ENCODE results near the gene STRA6. TPM values are rescaled to one million over a fixed set of nuclear protein-coding genes. Genes with fewer than 3 reads are reported as not detected.

STRA6 gene
- total RNA-seq, 4 donors from 2014 or later, result 0.13 to 0.83 (median 0.47) TPM

GRCh38 chr15:74175271-74176191, 27.1 kb downstream of the STRA6 start:
- H3K4me1 ChIP-seq, result peaks cover 60 to 100% (median 91%) of the 10 kb centered on the region in 4 donors
- intact Hi-C loops (cut with DNase I), result no loop called here
- H3K36me3 ChIP-seq, result peaks cover 0 to 10% (median 5%) of the 10 kb centered on the region in 4 donors
- TF ChIP-seq POLR2AphosphoS5 (IDR thresholded peaks at IDR 0.05), result no peak
- peak overlapping the region in 3 of 4 donors; percentile 22 to 80 (median 79) for H3K27ac ChIP-seq (replicated peaks in 1 of 4)
- no peaks in the 10 kb centered on the region for H3K27me3 ChIP-seq
- no peaks in the 10 kb centered on the region for H3K9me3 ChIP-seq
- DNase-seq (ENCODE audit: extremely low spot score), result no peak
- 94% methylated on average over 30 of the region's 45 CpGs for WGBS
- H3K4me3 ChIP-seq, result peak overlapping the region; percentile 43 to 55 (median 52)

GRCh38 chr15:74174958-74175253, 27.7 kb downstream of the STRA6 start:
- peaks cover 54 to 96% (median 89%) of the 10 kb centered on the region in 4 donors for H3K4me1 ChIP-seq
- H3K36me3 ChIP-seq, result peaks cover 0 to 10% (median 5%) of the 10 kb centered on the region in 4 donors
- H3K27me3 ChIP-seq, result no peaks in the 10 kb centered on the region
- peak overlapping the region; percentile 77 to 80 (median 78) for H3K27ac ChIP-seq (replicated peaks in 1 of 4)
- WGBS, result 78% methylated on average over 12 of the region's 14 CpGs
- H3K4me3 ChIP-seq, result peak overlapping the region; percentile 43 to 55 (median 52)
- no peak for DNase-seq (ENCODE audit: extremely low spot score)
- TF ChIP-seq CTCF (IDR thresholded peaks at IDR 0.05) (no peak), POLR2AphosphoS5 (IDR thresholded peaks at IDR 0.05) (no peak), EP300 (IDR thresholded peaks at IDR 0.05) (no peak), POLR2A (IDR thresholded peaks at IDR 0.05; ENCODE audit: low read depth) (no peak)
- H3K9me3 ChIP-seq, result no peaks in the 10 kb centered on the region
- intact Hi-C loops (cut with DNase I), result no loop called here

- intact Hi-C loops (cut with DNase I), result no loop called here
- no peaks in the 10 kb centered on the region for H3K9me3 ChIP-seq
- TF ChIP-seq POLR2AphosphoS5 (IDR thresholded peaks at IDR 0.05), result no peak
- TF ChIP-seq CTCF (IDR thresholded peaks at IDR 0.05), result no peak
- no peak for TF ChIP-seq EP300 (IDR thresholded peaks at IDR 0.05)
- TF ChIP-seq POLR2A (IDR thresholded peaks at IDR 0.05; ENCODE audit: low read depth), result no peak
- peak overlapping the region; percentile 77 to 80 (median 78) for H3K27ac ChIP-seq (replicated peaks in 1 of 4)
- H3K4me1 ChIP-seq, result peaks cover 50 to 92% (median 86%) of the 10 kb centered on the region in 4 donors
- peak overlapping the region; percentile 43 to 55 (median 52) for H3K4me3 ChIP-seq
- peaks cover 0 to 10% (median 5%) of the 10 kb centered on the region in 4 donors for H3K36me3 ChIP-seq
- WGBS, result 62% methylated on average over 17 of the region's 20 CpGs
- H3K27me3 ChIP-seq, result no peaks in the 10 kb centered on the region
- no peak for DNase-seq (ENCODE audit: extremely low spot score)
Measured at GRCh38 chr15:74174219-74174957, 28.2 kb downstream of the STRA6 start.

- peak within 1 kb of the TSS; percentile 43 to 55 (median 52) for H3K4me3 ChIP-seq
- peaks cover 51 to 92% (median 86%) of the 10 kb centered on the region in 4 donors for H3K4me1 ChIP-seq
- intact Hi-C loops (cut with DNase I), result no loop called here
- H3K9me3 ChIP-seq, result no peaks in the 10 kb centered on the region
- peak within 1 kb of the TSS; percentile 77 to 80 (median 78) for H3K27ac ChIP-seq (replicated peaks in 1 of 4)
- 40% methylated on average over 20 of the region's 20 CpGs for WGBS
- TF ChIP-seq POLR2AphosphoS5 (IDR thresholded peaks at IDR 0.05), result peak in 1 of 2 donors; percentile 78
- TF ChIP-seq POLR2A (IDR thresholded peaks at IDR 0.05; ENCODE audit: low read depth), result no peak
- TF ChIP-seq CTCF (IDR thresholded peaks at IDR 0.05), result no peak
- TF ChIP-seq EP300 (IDR thresholded peaks at IDR 0.05), result no peak
- peaks cover 0 to 10% (median 5%) of the 10 kb centered on the region in 4 donors for H3K36me3 ChIP-seq
- no peaks in the 10 kb centered on the region for H3K27me3 ChIP-seq
- no peak for DNase-seq (ENCODE audit: extremely low spot score)
Measured at GRCh38 chr15:74173380-74174218, 29.0 kb downstream of the STRA6 start, which contains the start of gene ISLR. Gene ISLR, plus strand, starts transcription at chr15:74173710. Its CDS starts 1,149 bp downstream, at chr15:74174859.

Measured in esophagus muscularis mucosa (tissue), 4 donors.